ENCODE results near the gene CDK3. TPM values are rescaled to one million over a fixed set of nuclear protein-coding genes. Genes with fewer than 3 reads are reported as not detected.

CDK3 gene
- total RNA-seq, 1 experiment from 2014 or later, result 2.2 TPM

- DNase-seq (ENCODE audit: low read depth), result peak; percentile 52
Measured at GRCh38 chr17:76014100-76014924, 13.7 kb downstream of the CDK3 start.

GRCh38 chr17:76014925-76015261, 14.2 kb downstream of the CDK3 start:
- peak; percentile 12 for DNase-seq (ENCODE audit: low read depth)

- DNase-seq (ENCODE audit: low read depth), result no peak
Measured at GRCh38 chr17:76017481-76018339, 17.1 kb downstream of the CDK3 start.

DNA sequence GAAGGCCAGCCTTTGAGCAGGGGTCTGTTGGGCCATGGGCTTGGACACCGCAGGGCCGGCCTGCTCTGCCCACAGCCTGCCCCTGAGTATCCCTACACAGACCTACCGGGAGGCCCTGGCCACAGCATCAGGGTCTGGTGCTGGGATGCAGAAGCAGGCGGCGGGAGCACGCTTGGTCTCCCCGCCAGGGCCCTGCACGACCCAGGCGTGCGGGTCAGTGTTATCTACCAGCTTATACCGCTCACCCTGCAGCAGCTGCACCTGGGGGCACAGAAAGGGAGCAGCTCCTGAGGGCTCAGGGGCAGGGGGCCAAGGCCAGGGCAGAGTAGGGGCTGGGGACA, 17.7 kb downstream of the CDK3 start:
- no peak for DNase-seq (ENCODE audit: low read depth)

DNA sequence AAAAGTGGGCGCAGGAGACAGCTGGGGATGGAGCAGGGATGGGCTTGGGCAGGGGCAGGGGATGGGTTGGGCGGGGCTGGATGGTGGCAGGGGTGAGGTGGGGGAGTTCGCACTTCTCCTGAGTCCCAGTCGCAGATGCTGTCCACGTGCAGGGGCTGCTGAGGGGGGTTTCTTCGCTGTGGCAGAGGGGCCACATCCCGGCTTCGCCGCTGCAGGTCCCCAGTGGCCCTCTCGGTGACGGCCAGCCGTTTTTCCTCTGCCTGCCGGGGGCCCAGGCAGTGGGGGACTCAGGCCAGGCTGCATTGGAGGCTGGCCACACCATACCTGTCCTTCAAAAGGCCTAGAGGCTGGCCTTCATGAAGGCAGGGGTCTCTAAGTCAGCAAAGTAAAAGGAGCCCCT, 18.1 kb downstream of the CDK3 start:
- no peak for DNase-seq (ENCODE audit: low read depth)

- DNase-seq (ENCODE audit: low read depth), result no peak
Measured at GRCh38 chr17:76019833-76020467, 19.3 kb downstream of the CDK3 start.

DNA sequence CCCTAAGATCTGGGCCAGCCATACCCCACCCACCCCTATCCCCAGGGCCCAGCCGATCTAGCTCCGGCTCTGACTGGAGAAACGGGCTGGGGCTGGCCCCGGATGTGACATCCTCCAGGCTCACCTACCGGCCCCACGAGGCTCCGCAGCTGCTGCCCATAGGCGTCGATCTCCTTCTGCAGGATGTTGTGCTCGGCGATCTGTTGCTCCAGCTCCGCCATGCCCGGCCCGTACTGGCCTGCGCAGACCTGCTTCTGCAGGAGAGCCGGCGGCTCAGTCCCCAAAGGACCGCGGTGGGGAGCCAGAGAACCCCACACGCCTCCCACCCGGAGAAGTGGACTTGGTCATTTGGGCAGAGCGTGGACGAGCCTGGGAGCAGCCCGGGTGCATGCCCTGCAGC, 21.6 kb downstream of the CDK3 start:
- no peak for DNase-seq (ENCODE audit: low read depth)

DNA sequence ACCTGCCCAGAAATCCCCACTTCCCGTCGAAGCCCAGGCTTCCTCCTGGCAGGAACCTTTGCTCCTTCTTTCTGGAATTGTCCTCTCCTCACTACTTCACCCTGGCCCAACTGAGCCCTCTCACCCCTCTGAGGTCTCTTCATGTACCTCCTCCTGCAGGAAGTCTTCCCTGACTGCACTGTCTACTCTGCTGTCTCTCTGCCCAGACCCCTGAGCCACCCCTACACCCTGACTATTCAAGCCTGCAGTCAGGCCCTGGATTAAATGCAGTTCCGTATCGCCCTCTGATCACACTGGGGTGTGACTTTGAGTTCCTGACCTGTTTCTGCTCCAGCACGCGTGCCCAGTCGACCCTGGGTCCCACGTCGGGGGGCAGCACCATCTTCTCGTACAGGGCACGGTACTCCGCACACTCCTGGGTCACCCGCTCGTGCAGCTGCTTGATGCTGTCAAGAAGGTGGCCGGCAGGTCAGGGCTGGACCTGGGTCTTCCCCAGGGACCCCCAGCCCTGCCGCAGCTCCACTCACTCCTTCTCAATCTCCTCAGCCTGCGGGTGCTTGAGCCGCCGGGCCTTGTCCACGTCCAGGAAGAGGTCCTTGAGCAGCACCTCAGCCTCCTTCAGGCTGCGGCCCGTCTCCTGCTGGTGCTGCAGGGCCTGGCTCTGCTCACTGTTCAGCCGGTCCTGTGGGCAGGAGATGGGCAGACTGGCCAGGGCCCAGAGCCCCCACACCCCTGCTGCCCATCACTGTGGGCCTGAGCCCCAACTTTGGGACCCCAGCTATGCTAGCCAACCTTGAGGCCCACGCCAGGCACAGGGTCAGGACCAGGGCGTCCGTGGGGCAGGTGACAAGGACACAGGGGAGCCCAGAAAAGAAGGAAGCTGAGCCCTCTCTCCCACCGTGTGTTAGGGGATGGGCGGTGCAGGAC, 22.6 kb downstream of the CDK3 start:
- no peak for DNase-seq (ENCODE audit: low read depth)

DNA sequence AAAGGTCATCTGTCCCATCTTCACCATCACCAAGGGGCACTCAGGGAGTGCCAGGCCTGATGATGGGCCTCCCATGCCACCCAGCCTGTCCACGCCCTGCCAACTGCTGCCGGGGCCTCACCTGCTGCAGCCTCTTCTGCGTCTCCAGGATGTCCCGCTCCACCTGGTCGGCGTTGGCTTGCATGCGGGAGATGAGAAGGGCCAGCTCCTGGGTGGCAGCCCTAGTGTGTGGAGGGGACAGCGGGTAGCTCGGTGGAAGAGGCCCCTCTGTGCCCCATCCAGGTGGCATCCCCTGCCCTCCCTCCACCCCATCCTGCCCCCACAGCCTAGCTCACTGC, 23.2 kb downstream of the CDK3 start:
- DNase-seq (ENCODE audit: low read depth), result no peak

GRCh38 chr17:76024353-76024752, 23.7 kb downstream of the CDK3 start:
- no peak for DNase-seq (ENCODE audit: low read depth)

GRCh38 chr17:76025294-76025693, 24.6 kb downstream of the CDK3 start:
- no peak for DNase-seq (ENCODE audit: low read depth)

- no peak for DNase-seq (ENCODE audit: low read depth)
Measured at GRCh38 chr17:76026714-76027158, 26.1 kb downstream of the CDK3 start.

- no peak for DNase-seq (ENCODE audit: low read depth)
Measured at GRCh38 chr17:76027159-76027839, 26.6 kb downstream of the CDK3 start, which contains the start of gene EVPL. Gene EVPL (minus strand): TSS chr17:76027306. CDS start chr17:76027198, 108 bp downstream.

DNA sequence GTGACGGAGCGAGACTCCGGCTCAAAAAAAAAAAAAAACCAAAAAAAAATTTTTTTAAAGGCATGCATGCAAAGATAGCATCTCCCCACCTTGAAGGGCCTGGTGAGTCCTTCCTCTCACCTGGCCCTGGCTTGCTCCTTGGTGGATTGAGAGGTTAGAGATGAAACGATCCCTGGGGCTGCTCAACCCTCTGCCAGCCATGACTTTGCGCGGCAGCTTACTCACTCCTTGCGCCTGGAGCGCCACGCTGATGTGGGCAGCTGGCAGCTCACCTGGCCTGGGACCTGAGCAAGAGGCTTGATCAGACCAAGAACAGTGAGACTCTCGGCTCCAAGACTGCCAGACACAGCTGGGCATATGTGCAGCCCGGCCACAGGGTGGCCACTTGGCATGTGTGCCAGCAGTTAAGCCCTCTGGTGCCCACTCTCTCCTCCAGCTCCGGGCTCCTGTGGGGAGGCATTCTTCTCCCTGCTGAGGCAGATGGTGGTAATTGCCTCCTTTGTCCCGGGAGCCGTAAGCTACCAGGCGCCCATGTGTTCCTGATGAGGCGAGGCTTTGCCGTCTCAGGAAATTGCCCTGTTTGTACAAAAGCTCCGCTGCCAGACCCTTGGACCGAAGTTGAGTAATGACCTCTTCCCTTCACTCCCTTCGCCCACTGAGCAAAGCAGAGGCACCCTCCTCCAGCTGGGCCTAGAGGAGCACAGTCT, 31.6 kb downstream of the CDK3 start:
- no peak for DNase-seq (ENCODE audit: low read depth)

DNA sequence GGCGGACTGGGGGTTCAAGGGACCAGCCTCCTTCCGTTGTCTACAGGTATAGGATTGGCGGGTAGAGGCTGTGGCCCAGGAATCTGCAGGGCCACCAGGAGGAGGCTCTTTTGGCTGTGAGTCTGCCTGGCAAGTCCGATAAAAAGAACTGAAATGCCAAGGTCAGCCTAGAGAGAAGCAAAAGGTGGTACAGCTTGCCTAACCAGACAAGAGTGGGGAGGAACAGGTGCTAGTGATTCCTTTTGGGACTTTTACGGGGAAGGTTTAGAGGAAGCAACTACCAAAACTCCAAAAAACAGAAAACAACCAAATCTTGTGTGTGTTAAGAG, 32.1 kb downstream of the CDK3 start:
- no peak for DNase-seq (ENCODE audit: low read depth)

GRCh38 chr17:76033139-76033538, 32.5 kb downstream of the CDK3 start:
- DNase-seq (ENCODE audit: low read depth), result no peak

DNA sequence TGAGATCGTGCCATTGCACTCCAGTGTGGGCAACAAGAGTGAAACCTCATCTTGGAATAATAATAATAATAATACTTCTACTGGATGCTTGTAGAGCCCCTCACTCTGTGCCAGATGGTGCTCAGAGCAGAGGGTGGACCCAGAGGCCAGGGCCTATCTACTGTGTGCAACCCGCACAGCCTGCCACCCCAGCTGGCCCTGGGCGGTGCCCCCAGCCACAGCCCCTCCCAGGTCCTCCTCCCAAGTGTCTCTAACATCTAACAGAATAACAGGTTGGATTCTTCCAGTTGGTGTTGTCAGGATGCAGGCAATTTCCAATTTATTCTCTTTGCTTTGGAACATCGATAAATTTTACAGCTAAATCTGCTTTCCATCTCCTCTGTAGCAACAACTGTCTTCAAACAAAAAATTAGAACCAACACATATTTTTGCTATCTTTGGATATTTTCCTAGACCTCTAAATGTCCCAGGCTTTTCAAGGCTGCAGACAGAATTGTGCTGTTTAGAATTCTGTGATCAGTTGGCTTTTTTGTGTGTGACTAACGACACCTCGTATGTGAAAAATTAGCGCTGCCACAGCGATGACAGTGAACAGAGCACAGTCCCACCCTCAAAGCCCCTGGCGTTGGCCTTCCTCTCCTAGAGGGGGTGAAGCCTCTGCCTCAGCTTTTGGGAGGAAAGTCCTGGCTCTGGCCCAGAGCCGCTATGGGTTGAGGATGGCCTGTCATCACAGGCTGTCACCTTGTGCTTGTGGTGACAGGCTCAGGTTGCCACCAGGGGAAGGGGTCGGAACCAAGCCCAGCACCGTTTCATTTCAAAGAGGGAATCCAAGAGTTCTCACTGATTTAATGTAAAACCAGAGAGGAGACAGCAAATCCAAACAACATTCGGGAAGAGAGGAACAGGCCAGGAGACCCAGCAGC, 34.0 kb downstream of the CDK3 start:
- no peak for DNase-seq (ENCODE audit: low read depth)

DNA sequence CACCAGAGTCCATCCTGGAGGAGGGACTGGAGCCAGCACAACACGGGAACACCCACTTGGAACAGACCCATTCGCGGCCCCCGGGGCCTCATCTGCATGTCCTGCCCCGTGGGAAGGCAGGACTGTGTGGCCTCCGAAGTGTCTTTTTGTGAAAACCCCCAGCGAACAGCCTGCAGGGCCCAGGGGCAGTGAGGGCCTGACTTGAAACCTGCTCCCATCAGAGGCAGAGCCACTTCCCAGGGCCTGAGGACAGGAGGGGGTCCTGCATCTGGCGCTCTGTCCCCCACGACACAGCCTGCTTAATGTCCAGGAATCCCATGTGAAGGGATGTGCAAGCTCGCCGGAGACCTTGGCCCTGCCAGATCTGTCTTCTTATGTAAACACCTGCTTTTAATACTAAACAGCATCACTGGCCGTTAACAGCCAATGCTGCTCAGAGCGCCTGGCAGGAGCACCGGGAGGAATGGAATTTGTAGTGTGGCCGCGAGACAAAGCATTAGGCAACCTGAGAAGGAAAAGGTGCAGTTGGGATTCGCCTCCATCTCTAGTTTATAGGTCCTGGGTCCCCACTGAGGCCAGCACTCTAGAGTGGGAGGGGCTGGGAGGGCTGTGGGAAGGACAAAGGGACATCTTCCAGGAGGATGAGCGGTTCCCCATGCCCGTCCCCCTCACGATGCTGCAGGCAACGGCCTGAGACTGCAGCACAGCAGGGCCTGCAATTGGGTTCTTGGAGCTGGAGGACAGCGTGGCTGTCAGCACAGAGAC, 36.0 kb downstream of the CDK3 start:
- no peak for DNase-seq (ENCODE audit: low read depth)

DNA sequence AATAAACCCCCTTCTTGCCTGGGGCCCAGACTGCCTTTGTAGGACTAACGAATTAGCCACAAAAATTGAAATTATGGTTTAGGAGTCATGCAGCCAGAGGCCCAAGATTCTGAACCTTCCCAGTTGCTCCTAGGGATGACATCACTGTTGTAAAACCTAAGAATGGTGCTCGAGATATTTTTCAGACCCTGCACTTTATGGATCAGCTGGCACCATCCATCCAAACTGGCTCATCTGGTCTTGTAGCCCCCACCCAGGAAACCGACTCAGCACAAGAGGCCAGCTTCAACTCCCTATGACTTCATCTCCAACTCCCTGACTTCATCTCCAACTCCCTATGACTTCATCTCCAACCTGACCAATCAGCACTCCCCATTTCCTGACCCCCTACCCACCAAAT, 37.4 kb downstream of the CDK3 start:
- peak; percentile 64 for DNase-seq (ENCODE audit: low read depth)

Measured in RPMI7951 (cell line).